H9 (cell line): ENCODE results near the gene RBMS3. TPM values are rescaled to one million over a fixed set of nuclear protein-coding genes. Genes with fewer than 3 reads are reported as not detected.

Source experiments
- DNase-seq: peaks from one replicate; pipeline ENCODE4 v3.0.0-alpha.2; 2017
- H2AFZ ChIP-seq: one replicate; pipeline ENCODE4 v1.6.1; 2013; ENCODE audit warnings: mild to moderate bottlenecking, low read length, control low read depth, moderate library complexity
- H2AK5ac ChIP-seq: 2 replicates; pipeline ENCODE4 v1.6.1; 2013; ENCODE audit warnings: low read length, control low read depth, mixed read lengths; ENCODE audit not compliant: insufficient read length
- H2BK120ac ChIP-seq: one replicate; pipeline ENCODE4 v1.6.1; 2013; ENCODE audit warnings: low read depth, mild to moderate bottlenecking, low read length, control low read depth, inconsistent platforms; ENCODE audit not compliant: poor library complexity, severe bottlenecking
- H2BK12ac ChIP-seq: 2 replicates; pipeline ENCODE4 v1.6.1; 2013; ENCODE audit warnings: low read length, control low read depth, mixed read lengths, low read depth; ENCODE audit not compliant: insufficient read length
- H2BK15ac ChIP-seq: 2 replicates; pipeline ENCODE4 v1.6.1; 2013; ENCODE audit warnings: low read depth, low read length, control low read depth
- H2BK20ac ChIP-seq: one replicate; pipeline ENCODE4 v1.6.1; 2013; ENCODE audit warnings: low read depth, mild to moderate bottlenecking, low read length, control low read depth, inconsistent platforms; ENCODE audit not compliant: poor library complexity, severe bottlenecking
- H2BK5ac ChIP-seq: 2 replicates; pipeline ENCODE4 v1.6.1; 2013; ENCODE audit warnings: low read length, control low read depth, mixed read lengths; ENCODE audit not compliant: insufficient read length
- H3K14ac ChIP-seq: 2 replicates; pipeline ENCODE4 v1.6.1; 2013; ENCODE audit warnings: low read length, control low read depth; ENCODE audit not compliant: insufficient read depth
- H3K18ac ChIP-seq: 2 replicates; pipeline ENCODE4 v1.6.1; 2013; ENCODE audit warnings: low read depth, mild to moderate bottlenecking, mixed read lengths, low read length, control low read depth; ENCODE audit not compliant: insufficient read length
- H3K23ac ChIP-seq: 2 replicates; pipeline ENCODE4 v1.6.1; 2013; ENCODE audit warnings: low read length, control low read depth, mixed read lengths, low read depth; ENCODE audit not compliant: insufficient read length
- H3K23me2 ChIP-seq: 2 replicates; pipeline ENCODE4 v1.6.1; 2013; ENCODE audit warnings: low read depth, mild to moderate bottlenecking, mixed read lengths, low read length, control low read depth; ENCODE audit not compliant: insufficient read length, poor library complexity, severe bottlenecking
- H3K27ac ChIP-seq: 2 replicates; pipeline ENCODE4 v1.5.1; 2013; ENCODE audit warnings: low read length, control low read depth, mixed read lengths, low read depth; ENCODE audit not compliant: insufficient read length
- H3K27me3 ChIP-seq: 2 replicates; pipeline ENCODE4 v1.6.1; 2013; ENCODE audit warnings: low read length, control low read depth, inconsistent platforms; ENCODE audit not compliant: insufficient read depth
- H3K4ac ChIP-seq: 2 replicates; pipeline ENCODE4 v1.6.1; 2013; ENCODE audit warnings: low read depth, mild to moderate bottlenecking, control low read depth, inconsistent platforms, low read length, moderate library complexity
- H3K4me1 ChIP-seq: 2 replicates; pipeline ENCODE4 v1.6.1; 2013; ENCODE audit warnings: low read length, control low read depth, inconsistent platforms; ENCODE audit not compliant: insufficient read depth
- H3K4me2 ChIP-seq: 2 replicates; pipeline ENCODE4 v1.6.1; 2013; ENCODE audit warnings: low read length, control low read depth, mixed read lengths; ENCODE audit not compliant: insufficient read length, insufficient read depth
- H3K56ac ChIP-seq: 2 replicates; pipeline ENCODE4 v1.6.1; 2013; ENCODE audit warnings: low read depth, mild to moderate bottlenecking, mixed read lengths, low read length, control low read depth; ENCODE audit not compliant: insufficient read length
- H3K79me1 ChIP-seq: 2 replicates; pipeline ENCODE4 v1.6.1; 2013; ENCODE audit warnings: low read depth, mild to moderate bottlenecking, moderate library complexity, low read length, control low read depth, inconsistent platforms; ENCODE audit not compliant: insufficient read depth, poor library complexity, severe bottlenecking
- H3K79me2 ChIP-seq: 2 replicates; pipeline ENCODE4 v1.6.1; 2013; ENCODE audit warnings: low read length, control low read depth, inconsistent platforms; ENCODE audit not compliant: insufficient read depth
- H3K9ac ChIP-seq: 2 replicates; pipeline ENCODE4 v1.6.1; 2013; ENCODE audit warnings: low read length, control low read depth, mixed read lengths; ENCODE audit not compliant: insufficient read length; ENCODE audit errors: extremely low read depth
- H3K9me3 ChIP-seq: one replicate; pipeline ENCODE4 v1.6.1; 2013; ENCODE audit warnings: low read depth, low read length, inconsistent platforms; ENCODE audit not compliant: control insufficient read depth
- H3T11ph ChIP-seq: one replicate; pipeline ENCODE4 v1.6.1; 2013; ENCODE audit warnings: mild to moderate bottlenecking, low read length, control low read depth, inconsistent platforms
- H4K20me1 ChIP-seq: one replicate; pipeline ENCODE4 v1.6.1; 2013; ENCODE audit not compliant: control insufficient read depth, insufficient read length, insufficient read depth
- H4K5ac ChIP-seq: 2 replicates; pipeline ENCODE4 v1.6.1; 2013; ENCODE audit warnings: low read depth, mild to moderate bottlenecking, mixed read lengths, low read length, control low read depth; ENCODE audit not compliant: insufficient read length
- H4K8ac ChIP-seq: replicated peaks from 2 replicates; pipeline ENCODE4 v1.6.1; 2013; ENCODE audit warnings: low read length, control low read depth, mixed read lengths, low read depth; ENCODE audit not compliant: insufficient read length
- H4K91ac ChIP-seq: 2 replicates; pipeline ENCODE4 v1.6.1; 2013; ENCODE audit warnings: low read depth, mild to moderate bottlenecking, moderate library complexity, mixed read lengths, low read length, control low read depth; ENCODE audit not compliant: insufficient read length
- H3K27ac Mint-ChIP-seq, 3 experiments: 2 replicates in 2 of 3; 3 replicates in 1 of 3; pipeline ENCODE4 v1.8.0; 2020 to 2021; ENCODE audit warnings: mixed read lengths in 3 of 3, mild to moderate bottlenecking in 1 of 3, moderate library complexity in 1 of 3
- H3K27me3 Mint-ChIP-seq: 2 replicates; pipeline ENCODE4 v1.8.0; 2021; ENCODE audit warnings: low read depth, mild to moderate bottlenecking, moderate library complexity, mixed read lengths
- H3K36me3 Mint-ChIP-seq, 3 experiments: 2 replicates in 2 of 3; 3 replicates in 1 of 3; pipeline ENCODE4 v1.8.0; 2020 to 2021; ENCODE audit warnings: low read depth in 3 of 3, mixed read lengths in 3 of 3; ENCODE audit not compliant: insufficient read depth in 1 of 3
- H3K4me1 Mint-ChIP-seq, 2 experiments: 2 replicates each; pipeline ENCODE4 v1.8.0; 2020; ENCODE audit warnings: mixed read lengths in 2 of 2
- H3K4me3 Mint-ChIP-seq, 2 experiments: 2 replicates in 1 of 2; 3 replicates in 1 of 2; pipeline ENCODE4 v1.8.0; 2020 to 2021; ENCODE audit warnings: mild to moderate bottlenecking in 2 of 2, mixed read lengths in 2 of 2, moderate library complexity in 1 of 2
- H3K9me3 Mint-ChIP-seq, 2 experiments: 2 replicates in 1 of 2; 3 replicates in 1 of 2; pipeline ENCODE4 v1.8.0; 2020; ENCODE audit warnings: mild to moderate bottlenecking in 2 of 2, mixed read lengths in 2 of 2, moderate library complexity in 1 of 2
- CTCF ChIP-seq: fragments of 200-600 bp; sonication (generic); conservative IDR thresholded peaks from 3 replicates; pipeline ENCODE4 v1.8.0; 2021; ENCODE audit warnings: antibody characterized with exemption, mild to moderate bottlenecking
- WGBS: extraction: QIAGEN DNeasy Blood & Tissue Kit; methylation state at CpG from one replicate; pipeline ENCODE4 v1.1.7; 2013; ENCODE audit warnings: missing lambda C conversion rate, low lambda C conversion rate, mixed read lengths; ENCODE audit not compliant: insufficient read length; ENCODE audit errors: extremely low coverage; 5-methylcytosine and 5-hydroxymethylcytosine counted together
- total RNA-seq: library from RNA; stranded (reverse); gene quantifications from 2 replicates; pipeline ENCODE4 v1.2.1, GENCODE V29; 2021

RBMS3 gene
- total RNA-seq, 1 experiment from 2014 or later: 8.1 TPM

DNA sequence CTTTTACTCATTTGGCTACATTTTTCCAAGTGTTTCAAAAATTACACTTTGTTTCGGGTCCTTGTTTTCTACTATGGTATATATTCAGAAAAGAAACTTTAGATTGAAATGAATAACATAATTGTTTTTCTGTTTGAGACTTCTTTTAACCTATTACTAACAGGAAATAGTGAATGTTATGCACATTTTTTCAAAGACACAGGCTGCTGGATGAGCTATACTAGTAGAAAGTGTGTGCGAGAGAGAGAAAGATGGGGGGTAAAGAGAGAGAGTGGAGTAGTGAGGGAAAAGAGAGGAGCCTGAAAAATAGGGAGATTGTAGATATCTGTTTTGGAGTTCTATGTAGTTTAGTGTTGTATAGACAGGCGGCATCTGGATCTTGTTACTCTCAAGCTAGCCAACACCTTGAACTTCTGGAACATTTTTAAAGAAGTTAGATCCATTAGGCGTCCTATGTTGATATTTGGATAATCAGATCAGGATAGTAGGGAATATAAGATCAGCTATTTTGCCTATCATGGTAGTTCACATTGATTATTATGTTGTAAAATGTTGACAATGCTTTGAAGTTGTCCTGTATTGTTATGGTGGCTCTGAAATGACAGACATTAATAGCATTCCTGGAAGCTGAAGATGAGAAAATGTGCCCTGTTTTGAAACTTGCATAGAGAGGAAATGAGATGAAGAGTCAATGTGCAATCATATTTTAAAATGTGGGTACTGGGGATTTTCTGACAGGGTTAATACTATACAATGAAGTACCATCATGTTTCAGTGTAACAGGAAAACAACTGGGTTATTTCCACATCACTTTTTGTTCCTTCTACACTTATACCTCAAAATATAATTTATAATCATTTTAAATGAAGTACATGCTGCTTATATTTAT lies 2.6 kb downstream of the RBMS3 start:
- no peaks in the 10 kb centered on the region for H3K79me2 ChIP-seq
- no peak overlapping the region for H4K91ac ChIP-seq
- H3K23ac ChIP-seq: no peak overlapping the region
- no peak overlapping the region for H2BK15ac ChIP-seq
- no peaks in the 10 kb centered on the region for H3K9me3 ChIP-seq
- no peak for TF ChIP-seq CTCF
- no peak overlapping the region for H2BK5ac ChIP-seq
- peaks cover 10% of the 10 kb centered on the region; the same call in 1 of the 2 replicates for H3K4me1 ChIP-seq
- H3K18ac ChIP-seq: no peak overlapping the region
- H3K27me3 Mint-ChIP-seq: no peaks in the 10 kb centered on the region
- no peak overlapping the region for H2AFZ ChIP-seq
- H2AK5ac ChIP-seq: no peak overlapping the region
- peak overlapping the region; percentile 89 for H3K4me2 ChIP-seq
- H3K79me1 ChIP-seq: no peaks in the 10 kb centered on the region
- H3K9ac ChIP-seq: no peak overlapping the region
- H3K4me1 Mint-ChIP-seq: peaks cover 65 to 71% of the 10 kb centered on the region in 2 experiments
- H3K14ac ChIP-seq: no peak overlapping the region
- no peak for DNase-seq
- H4K5ac ChIP-seq: no peak overlapping the region
- no peaks in the 10 kb centered on the region for H4K20me1 ChIP-seq
- no peak overlapping the region for H3T11ph ChIP-seq
- H3K4ac ChIP-seq: no peak overlapping the region
- peak overlapping the region in 1 of 2 experiments; percentile 68; a peak in 2 of 5 replicates for H3K4me3 Mint-ChIP-seq
- no peak overlapping the region for H2BK12ac ChIP-seq
- H3K23me2 ChIP-seq: peaks cover 7% of the 10 kb centered on the region
- no peak overlapping the region for H2BK120ac ChIP-seq
- H4K8ac ChIP-seq: no peak overlapping the region
- H2BK20ac ChIP-seq: no peak overlapping the region
- H3K27me3 ChIP-seq: no peaks in the 10 kb centered on the region
- no peaks in the 10 kb centered on the region for H3K36me3 Mint-ChIP-seq
- H3K27ac Mint-ChIP-seq: peak overlapping the region; percentile 2 to 46 (median 24); a peak in 3 of 7 replicates
- 100% methylated on average over 1 of the region's 4 CpGs for WGBS
- no peak overlapping the region for H3K27ac ChIP-seq
- H3K9me3 Mint-ChIP-seq: no peaks in the 10 kb centered on the region
- H3K56ac ChIP-seq: no peak overlapping the region
